COLO829 (cell line): ENCODE results near the gene RSPH6A.

Source experiments
- DNase-seq: peaks from one replicate; pipeline ENCODE4 v3.0.0; 2012; ENCODE audit warnings: low spot score

Gene RSPH6A

DNA sequence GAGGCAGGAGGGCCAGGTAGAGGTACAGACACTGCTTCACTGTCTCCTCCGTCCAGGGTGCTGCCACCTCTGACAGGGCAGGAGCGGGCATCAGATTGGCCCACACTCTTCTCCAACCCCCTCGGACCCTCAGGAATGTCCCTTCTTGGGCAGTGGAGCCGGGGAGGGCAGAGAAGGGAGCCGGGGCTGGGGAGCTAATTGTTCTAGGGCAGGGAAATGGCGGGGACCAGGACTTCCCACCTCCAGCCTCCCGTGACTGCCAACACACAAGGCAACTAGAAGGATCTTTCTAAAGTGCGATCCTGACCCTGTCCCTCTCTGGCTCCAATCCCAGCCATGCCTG is 10.1 kb upstream of the RSPH6A start:
- no peak for DNase-seq

DNA sequence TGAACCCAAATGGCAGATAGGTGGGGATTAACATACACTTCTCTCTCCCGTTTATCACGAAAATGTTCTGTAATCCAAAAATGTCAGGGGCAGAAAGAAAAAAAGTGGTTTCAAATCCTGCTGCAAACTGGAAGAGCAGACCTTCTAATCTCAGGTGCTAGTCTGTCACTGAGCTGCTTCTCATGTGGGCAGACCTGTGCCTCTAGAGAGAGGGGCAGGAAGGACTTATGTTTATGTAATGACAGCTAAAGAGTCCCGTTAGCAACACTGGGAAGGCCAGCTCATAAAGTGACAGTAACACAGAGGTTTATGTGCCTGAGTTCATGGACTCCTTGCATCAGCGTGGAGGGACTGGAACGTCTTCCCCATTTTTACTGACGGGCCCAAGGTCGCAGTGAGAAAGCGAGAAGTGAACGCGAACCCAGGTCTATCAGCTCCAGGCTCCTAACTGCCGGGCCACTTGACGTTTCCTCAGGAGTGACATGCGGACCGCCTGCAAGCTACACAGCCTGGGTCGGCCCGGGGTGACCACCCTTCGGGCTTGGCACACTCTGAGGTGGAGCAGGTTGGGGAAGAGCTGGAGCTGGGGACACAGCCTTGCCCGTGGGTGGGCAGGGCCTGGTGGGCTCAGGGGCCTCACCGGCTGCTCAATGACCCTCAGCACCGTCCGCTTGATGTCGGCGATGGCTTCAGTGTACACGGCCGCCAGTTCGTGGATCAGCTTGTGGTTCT is 9.6 kb upstream of the RSPH6A start:
- DNase-seq, result no peak

DNA sequence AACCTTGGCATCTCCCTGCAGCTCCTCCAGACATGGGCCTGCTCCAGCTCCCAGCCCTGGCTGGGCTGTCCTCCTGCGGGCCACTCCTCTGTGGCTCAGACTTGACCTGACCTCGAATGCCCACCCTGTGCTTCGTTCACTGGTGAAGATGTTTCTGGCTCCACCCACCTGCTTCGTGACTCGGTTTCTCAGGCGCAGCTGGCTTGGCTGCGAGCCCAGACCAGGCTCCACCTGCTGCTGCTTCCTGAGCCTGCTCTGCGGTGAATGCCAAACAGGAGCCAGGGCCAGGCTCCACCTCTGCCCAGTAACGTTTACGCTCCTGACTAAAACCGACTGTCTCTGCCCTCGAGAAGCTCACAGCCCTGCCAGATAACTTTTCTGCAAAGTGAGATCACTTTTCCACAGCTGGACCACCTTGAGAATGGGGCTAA is 8.9 kb upstream of the RSPH6A start:
- DNase-seq, result no peak

GRCh38 chr19:45823182-45823581 is 8.1 kb upstream of the RSPH6A start:
- no peak for DNase-seq

GRCh38 chr19:45822716-45823115 is 7.6 kb upstream of the RSPH6A start:
- DNase-seq, result no peak

DNA sequence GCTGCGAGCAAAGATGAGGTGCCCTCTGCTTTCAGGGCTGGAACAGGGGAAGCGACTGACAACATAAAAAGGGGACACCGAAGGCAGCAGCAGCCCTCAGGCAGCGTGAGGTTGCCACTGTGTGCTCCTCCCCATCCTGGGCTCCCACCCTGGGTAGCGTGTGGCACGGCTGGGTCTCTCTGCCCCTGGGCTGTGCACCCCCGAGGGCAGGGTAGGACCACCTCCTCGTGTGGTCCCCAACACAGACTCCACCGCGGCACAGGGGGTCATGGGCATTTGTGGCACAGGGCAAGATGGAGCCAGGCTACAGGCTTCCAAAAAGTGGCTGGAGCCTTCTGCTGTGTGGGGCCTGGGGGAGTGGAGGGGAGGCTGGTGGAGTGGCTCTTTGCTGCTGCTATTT is 6.5 kb upstream of the RSPH6A start:
- no peak for DNase-seq

DNA sequence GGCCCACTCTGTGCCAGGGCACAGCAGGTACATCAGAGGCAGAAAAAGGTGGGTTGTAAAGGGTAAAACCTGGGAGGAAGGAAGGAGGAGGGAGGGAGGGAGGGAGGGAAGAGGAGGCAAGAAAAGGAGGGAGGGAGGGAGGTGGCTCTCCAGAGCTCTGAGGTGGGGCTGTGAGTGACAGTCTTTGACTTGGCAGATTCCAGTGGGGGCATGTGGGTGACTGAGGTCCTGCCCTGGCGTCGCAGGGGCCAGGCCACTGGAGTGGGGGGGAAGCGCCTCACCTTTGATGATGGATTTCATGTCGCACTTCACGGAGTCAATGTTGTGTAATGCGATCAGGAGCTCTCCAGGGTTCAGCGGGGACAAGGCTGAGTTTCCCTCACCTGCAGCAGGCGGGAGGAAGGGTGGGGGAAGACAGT is 6.0 kb upstream of the RSPH6A start:
- DNase-seq, result no peak

DNA sequence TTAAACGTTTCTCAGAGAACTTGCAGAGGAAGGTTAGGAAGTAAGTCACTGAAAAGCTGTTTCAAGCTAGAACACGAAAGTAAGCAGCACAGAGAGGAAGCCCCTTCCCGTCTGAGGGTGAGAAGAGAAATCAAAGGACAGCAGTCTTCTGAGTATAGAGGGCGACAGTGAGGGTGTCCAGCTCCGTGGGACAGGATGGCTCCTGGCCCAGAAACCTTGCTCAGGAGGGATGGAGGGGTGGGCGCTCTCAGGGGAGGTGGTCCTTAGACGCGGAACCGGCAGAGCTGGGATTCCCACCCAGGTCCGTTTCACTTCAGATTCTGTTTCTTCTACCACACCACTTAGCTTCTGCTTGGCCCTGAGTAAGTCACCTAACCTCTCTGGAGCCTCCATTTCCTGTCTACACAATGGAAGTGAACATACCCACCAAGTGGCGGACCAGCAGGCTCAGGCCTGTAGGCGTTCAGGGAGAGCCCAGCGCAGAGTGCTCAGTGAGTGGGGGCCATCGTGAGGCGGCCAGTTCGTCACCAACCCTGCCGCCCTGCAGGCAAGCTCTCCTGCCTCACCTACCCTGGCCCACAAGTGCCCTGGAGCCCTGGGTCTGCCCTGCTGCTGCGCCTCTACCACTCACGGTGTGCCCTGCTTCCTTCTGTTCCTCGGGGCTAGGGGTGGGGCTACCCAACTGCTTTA is 5.5 kb upstream of the RSPH6A start:
- no peak for DNase-seq

DNA sequence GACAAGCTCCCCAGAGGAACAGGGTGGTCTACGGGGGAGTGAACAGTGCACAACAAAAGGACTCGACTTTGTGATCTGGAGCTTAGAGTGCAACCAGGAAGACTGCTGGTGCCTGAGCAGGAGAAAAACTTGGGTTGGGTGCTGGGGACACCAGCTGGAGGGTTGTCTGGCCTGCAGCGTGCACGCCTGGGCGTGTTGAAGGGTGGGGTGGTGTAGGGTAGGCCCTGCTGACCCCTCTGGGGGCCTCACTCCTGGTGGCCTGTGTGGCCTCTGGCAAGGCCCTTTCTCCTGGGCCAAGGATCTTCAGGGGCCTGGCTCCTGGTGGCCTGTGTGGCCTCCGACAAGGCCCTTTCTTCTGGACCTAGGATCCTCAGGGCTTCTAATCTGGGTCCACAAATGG is 4.7 kb upstream of the RSPH6A start:
- no peak for DNase-seq

DNA sequence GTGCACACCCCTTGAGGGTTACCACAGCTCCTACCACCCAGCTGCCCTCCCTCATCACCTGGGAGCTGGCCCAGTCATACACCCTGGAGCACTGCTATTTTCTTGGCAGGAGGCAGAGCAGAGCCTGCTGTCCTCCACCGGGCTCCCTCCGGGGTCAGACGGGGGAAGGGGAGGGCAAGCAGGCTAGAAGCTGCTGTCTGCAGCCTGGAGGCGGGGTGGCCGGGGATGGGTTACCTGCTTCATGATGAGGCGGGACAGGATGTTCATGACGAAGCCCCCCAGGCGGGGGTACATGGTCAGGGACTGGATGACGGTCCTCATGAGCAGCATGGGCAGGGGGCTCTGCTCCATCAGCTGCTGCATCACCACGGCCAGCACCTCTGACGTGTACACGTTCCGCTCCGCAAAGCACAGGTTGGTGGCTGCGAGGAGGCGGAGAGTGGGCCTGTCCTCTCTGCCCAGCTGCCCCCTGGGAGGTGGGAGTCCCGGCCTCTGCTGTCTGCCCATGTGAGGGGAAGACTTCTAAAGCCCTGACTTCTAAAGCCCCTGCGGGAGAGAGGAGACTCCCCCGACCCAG is 2.7 kb upstream of the RSPH6A start:
- DNase-seq, result no peak

DNA sequence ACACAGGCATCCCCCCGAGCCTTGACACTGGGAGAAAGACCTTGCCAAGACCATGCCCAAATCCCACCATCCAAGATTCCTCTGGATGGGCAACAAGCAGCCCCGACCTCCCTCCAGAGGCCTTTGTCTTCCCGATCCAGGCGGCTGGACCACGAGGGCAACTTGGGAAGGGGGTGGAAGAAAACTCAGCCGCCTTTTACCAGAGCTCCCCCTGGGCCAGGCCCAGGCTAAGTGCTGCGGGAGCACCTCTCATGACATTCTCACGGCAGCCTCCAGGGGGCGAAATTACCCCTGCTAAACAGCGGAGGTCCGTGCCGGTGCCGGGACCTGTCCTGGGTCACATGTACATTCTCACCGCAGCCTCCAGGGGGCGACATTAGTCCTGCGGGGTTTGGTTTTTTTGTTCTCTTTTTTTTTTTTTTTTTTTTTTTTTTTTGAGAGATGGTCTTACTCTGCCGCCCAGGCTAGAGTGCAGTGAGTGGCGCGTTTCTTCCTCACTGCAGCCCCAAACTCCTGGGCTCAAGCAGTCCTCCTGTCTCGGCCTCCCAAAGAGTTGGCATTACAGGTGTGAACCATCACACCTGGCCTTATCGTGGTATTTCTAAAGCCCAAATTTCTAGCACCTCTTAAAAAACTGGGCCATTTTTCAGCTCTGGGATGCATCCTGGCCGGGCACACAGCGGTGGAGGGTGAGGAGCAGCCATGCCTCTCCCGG is 2.1 kb upstream of the RSPH6A start:
- DNase-seq, result peak; percentile 95

DNA sequence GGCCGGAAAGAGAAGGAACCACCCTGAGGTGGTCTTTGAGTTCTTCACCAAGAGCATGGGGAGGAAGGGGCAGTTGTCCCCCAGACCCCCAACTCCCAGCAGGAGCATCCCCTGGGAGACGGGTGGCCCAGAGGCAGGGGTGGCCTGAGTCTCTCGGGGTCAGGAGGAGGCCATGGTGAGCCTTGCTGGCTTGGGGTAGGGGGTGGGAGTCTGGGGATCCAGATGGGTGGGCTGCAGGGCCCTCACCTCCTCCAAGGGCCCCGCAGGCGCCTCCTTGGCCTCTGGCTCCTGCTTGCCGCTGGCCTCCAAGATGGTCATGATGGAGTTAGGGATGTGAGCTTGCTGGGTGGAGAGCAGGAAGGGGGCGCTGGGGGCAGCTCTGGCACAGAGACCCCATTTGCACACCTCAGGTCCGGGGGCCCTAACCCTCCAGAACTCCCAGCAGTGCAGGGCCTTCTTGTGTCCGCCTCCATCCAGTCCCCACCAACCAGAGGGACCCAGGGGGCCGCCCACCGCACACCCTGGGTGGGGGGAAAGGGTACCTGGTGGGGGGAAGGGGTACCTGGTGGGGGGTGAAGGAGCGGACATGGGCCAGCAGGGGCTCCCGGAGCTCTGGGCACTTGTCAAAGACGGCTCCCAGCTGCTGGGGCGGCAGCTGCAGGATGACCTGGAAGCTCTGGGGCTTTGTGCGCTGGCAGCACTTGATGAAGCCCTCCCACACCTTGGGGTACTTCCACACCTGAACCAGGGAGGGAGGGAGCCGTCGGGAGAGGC is 1.3 kb upstream of the RSPH6A start:
- DNase-seq, result no peak

DNA sequence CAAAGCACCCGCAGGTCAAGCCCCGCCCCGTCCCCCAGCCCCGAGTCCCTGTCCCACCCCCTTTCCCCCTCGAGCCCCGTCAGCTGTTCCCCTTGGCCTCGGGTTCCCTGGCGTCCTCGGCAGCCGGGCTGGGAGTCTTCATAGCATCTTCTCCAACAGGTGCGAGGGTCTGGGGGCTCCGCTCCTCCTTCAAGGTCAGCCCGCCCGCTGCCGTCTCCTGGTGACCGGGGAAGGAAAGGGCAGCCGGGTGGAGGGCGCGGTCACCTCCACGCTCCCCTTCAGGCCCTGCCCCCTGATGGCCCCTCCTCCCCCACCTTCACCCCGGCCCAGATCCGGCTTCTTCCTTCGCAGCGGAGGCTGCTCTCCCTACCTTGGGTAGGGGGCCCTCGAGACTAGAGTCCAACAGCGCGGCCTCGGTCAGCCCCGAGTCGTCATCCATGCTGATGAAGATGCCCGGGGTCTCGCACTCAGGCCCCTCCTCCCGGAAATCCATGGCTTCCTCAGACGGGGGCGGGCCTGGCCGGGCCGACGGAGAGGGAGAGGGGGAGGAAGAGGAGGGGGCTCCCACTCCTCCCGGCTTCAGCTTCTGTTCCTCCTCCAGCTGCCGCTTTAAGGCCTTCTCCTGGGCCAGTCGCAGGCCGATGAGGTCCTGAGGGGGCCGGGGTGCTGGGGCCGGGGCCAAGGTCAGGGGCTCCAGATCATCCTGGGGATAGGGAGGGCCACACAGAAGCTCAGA is 541 bp upstream of the RSPH6A start:
- DNase-seq, result no peak

DNA sequence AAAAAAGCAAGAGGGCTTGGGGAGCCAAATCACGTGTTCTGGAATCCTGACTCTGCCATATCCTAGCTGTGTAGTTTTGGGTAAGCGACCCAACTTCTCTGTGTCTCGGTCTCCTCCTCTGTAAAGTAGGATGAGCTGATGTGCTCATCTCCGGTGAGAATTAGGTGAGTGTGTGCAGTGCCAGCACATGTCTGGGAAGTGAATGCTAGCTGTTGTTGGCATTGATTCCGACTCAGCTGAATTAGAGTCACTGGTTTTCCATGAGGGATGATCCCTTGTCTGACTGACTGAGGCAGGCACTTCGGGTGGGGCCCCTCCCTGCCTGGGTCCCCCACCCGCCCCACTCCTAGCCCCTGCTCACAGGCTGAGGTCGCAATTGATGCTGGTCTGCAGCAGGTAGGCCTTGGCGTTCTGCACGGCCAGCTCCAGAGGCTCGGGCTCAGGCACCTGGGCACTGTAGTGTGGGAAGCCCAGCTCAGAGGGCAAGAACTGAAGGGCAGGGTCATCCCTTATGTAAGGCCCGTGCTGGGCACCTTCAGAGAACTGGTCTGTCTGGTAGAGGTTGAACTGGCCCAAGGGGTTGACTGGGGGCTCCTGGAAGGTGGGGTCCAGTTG is 835 bp downstream of the RSPH6A start:
- DNase-seq, result no peak

DNA sequence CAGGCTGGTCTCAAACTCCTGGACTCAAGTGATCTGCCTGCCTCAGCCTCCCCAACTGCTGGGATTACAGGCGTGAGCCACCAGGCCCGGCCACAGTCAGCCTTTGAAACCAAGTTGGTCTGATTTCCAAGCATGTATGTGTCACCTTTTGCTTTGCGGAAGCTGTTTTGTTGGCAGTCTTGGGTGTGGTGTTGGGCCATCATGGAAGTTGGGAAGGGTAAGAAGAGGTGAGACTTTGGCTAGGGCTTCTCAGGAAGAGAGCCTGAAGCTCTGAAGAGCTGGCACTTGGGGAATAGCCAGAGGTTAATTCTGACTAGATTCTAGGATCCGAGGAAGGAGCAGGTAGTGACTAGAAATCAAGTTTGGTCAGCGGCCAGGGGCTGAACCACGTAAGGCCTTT is 2.8 kb downstream of the RSPH6A start:
- DNase-seq, result no peak

DNA sequence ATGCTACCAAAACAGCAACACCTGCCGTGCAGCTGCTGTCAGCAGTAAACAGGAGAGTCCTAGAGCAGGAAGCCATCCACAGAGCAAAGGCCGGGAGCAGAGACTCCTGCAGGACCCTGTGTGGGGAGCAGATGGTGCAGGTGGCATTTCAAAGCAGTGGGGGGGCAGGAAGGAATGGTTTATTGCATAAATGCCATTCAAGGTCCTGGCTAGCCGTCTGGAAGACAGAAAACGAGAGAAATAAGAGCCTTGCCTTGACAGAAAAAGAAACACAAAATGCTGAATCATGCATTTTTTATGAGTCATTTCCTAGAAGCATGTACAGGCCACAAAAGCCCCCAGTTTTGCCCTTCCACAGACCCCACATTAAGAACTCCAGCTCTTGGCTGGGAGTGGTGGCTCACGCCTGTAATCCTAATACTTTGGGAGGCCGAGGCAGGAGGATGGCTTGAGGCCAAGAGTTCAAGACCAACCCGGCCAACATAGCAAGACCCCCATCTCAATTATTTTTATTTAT is 5.4 kb downstream of the RSPH6A start:
- peak; percentile 12 for DNase-seq

DNA sequence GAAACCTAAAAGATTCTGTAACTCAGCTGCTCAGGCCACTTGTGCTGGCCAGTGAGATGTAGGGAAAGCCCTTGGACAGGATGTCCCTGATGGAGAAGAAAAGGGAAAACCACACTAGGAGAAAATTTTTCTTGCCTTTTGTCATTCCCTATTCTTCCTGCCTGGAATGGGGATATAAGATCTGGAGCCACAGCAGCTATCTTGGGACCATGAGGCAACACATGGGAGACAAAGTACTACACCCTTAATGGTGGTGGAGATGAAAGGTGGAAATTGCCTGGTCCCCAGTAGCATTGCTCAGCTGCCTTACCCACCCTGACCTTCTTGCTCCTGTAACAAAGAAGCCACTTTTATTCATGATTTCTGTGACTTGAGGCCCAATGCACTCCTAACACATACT is 9.4 kb downstream of the RSPH6A start:
- DNase-seq, result no peak

DNA sequence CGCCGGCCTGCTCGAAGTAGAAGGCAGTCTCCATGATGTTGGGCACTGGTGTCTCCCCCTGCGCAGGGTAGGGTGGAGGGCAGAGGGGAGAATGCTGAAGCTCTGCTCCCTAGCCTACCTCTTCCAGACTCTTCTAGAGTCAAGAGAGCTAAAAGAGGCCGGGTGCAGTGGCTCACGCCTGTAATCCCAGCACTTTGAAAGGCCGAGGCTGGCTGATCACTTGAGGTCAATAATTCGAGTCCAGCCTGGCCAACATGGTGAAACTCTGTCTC is 10.2 kb downstream of the RSPH6A start:
- DNase-seq, result no peak

DNA sequence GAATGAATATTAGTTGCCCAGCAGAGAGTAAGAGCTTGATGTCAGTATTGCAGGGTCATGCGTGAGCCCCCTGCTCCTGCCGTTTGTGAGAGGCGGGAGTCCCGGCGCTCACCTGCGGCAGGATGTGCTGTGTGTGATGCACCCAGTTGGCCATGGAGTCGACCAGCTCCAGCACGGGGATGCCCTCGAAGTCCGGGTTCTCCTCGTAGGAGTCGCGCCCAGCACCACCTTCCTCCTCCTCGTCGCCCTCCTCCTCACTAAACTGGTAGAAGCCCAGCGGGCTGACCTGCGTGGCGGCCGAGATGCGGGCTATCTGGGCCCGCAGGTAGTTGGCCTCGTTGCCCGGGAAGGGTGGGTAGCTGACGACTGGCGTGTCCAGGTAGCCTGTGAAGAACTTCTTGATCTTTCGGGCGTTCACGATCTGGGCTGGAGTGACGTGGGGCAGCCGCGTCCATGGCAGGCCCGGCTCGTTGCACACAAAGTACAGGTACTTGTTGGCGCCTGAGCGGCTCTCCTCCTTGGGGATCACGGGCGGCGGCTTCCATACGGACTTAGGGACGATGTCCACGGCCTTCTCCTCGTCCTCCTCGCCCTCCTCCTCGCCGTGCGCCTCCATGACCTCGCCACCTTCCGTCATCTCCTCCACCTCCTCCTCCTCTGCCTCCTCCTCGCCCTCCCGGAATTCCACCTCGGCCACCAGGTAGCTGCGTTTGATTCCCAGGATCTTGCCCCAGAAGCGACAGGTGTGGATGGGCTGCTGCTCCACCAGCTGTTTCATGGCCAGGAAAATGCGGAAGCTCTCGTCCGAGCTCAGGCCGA is 10.8 kb downstream of the RSPH6A start:
- DNase-seq, result no peak

DNA sequence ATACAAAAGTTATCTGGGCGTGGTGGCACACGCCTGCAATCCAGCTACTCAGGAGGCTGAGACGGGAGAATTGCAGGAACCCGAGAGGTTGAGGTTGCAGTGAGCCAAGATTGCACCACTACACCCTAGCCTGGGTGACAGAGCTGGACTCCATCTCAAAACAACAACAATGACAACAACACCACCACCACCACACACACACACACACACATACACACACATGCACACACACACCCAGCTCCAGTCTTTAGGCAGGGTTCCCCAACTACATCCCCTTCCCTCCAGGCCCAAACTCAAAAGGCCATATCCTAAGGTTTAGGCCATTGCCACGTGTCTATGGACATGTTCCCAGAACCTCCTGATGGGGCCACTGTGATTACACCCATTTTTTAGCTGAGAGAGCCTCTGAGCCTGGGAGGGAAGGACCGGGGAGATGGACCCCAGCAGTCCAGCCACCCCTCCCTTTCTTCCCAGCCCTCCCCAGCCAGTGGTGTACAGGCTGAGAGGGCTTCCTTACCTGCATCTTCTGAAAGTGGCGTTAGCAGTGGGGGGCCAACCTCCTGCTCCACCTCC is 13.4 kb downstream of the RSPH6A start:
- no peak for DNase-seq
